HL-60 (cell line): ENCODE results near the gene ACCS.
A peak's percentile ranks its signal among the peaks of the same experiment; 100 is the strongest.

Source experiments
- DNase-seq, 2 experiments: peaks; one replicate each; pipeline ENCODE4 v3.0.0-alpha.2; 2010 to 2020; ENCODE audit warnings: low read depth in 1 of 2, low spot score in 1 of 2
- H3K27ac ChIP-seq: fragments of 250-450 bp; sonication (Bioruptor Pico); replicated peaks from 2 replicates; pipeline ENCODE4 v1.5.1; 2020; ENCODE audit warnings: mild to moderate bottlenecking, moderate library complexity
- H3K27me3 ChIP-seq: fragments of 250-450 bp; sonication (Bioruptor Pico); 2 replicates; pipeline ENCODE4 v1.5.1; 2021; ENCODE audit warnings: mild to moderate bottlenecking, moderate library complexity; ENCODE audit not compliant: insufficient read depth, poor library complexity, severe bottlenecking
- H3K4me3 ChIP-seq: replicated peaks from 2 replicates; pipeline ENCODE4 v1.5.1; 2011; ENCODE audit warnings: mild to moderate bottlenecking, control low read depth, low read length; ENCODE audit not compliant: insufficient read depth
- GABPA ChIP-seq: IDR thresholded peaks from 2 replicates; pipeline ENCODE4 v1.6.1; 2012; ENCODE audit warnings: low read depth
- POLR2AphosphoS5 ChIP-seq: IDR thresholded peaks from 2 replicates; pipeline ENCODE4 v1.6.1; 2012; ENCODE audit warnings: low read depth
- SPI1 ChIP-seq: IDR thresholded peaks from 2 replicates; pipeline ENCODE4 v1.6.1; 2012; ENCODE audit warnings: low read depth, mild to moderate bottlenecking, borderline replicate concordance
- TF ChIP-seq, protein P1 (sequence below): IDR thresholded peaks from one replicate; pipeline ENCODE4 v1.5.1; 2011; ENCODE audit warnings: low read length, control low read depth, inconsistent platforms; ENCODE audit not compliant: insufficient read depth
- TF ChIP-seq, protein P2 (sequence below): IDR thresholded peaks from 2 replicates; pipeline ENCODE4 v1.6.1; 2012; ENCODE audit warnings: low read depth; ENCODE audit not compliant: insufficient replicate concordance

The ACCS gene

DNA sequence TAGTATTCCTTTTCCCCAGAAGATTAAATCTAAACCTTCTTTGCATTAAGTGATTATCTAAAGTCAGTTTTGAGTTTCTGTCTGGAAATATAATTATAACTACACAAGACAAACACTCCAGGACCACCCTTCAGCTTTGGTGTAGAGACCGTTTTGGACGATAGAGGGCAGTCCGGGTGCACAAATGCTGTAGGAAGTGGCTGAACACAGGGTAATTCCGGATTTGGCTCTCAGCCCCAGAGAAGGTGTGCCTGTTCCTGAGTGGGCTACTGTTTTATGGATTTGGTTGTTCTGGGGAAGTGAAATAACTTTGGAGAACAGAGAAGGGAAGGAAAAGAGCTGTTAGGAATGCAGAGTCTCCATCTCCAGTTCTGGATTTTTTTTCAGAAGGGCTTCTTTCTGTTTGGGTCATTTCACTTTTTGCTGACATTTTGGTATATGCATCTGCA is 44.2 kb downstream of the ACCS start:
- Histone ChIP-seq H3K27me3 (no peaks in the 10 kb centered on the region), H3K27ac (no peak overlapping the region), H3K4me3 (no peak overlapping the region)
- DNase-seq, result peak; percentile 18 to 53
- TF ChIP-seq SPI1, result no peak
- TF ChIP-seq, protein P1, sequence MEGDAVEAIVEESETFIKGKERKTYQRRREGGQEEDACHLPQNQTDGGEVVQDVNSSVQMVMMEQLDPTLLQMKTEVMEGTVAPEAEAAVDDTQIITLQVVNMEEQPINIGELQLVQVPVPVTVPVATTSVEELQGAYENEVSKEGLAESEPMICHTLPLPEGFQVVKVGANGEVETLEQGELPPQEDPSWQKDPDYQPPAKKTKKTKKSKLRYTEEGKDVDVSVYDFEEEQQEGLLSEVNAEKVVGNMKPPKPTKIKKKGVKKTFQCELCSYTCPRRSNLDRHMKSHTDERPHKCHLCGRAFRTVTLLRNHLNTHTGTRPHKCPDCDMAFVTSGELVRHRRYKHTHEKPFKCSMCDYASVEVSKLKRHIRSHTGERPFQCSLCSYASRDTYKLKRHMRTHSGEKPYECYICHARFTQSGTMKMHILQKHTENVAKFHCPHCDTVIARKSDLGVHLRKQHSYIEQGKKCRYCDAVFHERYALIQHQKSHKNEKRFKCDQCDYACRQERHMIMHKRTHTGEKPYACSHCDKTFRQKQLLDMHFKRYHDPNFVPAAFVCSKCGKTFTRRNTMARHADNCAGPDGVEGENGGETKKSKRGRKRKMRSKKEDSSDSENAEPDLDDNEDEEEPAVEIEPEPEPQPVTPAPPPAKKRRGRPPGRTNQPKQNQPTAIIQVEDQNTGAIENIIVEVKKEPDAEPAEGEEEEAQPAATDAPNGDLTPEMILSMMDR, result peak; percentile 70

DNA sequence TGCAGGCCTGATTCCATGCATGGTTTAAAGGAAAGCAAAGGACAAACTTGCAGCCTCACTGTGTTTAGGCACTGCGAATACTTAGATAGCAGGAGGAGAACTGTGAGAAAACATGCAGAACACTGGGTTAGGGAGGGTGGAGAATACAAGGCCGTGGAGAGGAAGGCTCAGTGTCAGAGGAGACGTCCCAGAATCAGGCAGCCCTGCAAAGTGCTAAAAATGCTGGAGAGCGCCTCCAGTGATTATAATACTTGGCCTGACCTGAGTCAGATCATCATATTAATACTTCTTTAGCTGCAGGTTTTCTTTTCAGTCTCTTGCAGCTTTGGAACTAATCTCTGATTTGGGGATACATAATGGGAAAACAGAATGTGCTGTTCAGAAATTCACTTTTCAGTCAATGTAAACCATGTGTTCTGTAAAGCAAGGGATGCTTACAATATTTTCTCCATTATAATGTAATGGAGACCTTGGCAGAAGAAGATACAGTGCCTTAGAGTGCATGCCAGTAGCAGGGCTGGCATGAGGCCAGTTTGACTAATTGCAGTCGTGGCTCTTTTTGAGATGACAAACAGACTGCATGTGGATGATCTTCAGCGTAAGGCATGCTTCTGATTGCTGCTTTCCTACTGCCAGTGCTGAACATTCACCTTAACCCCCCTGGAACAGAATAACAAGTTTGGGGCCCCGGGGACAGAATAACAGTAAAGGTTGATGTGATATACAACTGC is 46.2 kb downstream of the ACCS start:
- TF ChIP-seq, protein P1, result no peak
- no peak for TF ChIP-seq SPI1
- no peak for TF ChIP-seq POLR2AphosphoS5
- TF ChIP-seq, protein P2, sequence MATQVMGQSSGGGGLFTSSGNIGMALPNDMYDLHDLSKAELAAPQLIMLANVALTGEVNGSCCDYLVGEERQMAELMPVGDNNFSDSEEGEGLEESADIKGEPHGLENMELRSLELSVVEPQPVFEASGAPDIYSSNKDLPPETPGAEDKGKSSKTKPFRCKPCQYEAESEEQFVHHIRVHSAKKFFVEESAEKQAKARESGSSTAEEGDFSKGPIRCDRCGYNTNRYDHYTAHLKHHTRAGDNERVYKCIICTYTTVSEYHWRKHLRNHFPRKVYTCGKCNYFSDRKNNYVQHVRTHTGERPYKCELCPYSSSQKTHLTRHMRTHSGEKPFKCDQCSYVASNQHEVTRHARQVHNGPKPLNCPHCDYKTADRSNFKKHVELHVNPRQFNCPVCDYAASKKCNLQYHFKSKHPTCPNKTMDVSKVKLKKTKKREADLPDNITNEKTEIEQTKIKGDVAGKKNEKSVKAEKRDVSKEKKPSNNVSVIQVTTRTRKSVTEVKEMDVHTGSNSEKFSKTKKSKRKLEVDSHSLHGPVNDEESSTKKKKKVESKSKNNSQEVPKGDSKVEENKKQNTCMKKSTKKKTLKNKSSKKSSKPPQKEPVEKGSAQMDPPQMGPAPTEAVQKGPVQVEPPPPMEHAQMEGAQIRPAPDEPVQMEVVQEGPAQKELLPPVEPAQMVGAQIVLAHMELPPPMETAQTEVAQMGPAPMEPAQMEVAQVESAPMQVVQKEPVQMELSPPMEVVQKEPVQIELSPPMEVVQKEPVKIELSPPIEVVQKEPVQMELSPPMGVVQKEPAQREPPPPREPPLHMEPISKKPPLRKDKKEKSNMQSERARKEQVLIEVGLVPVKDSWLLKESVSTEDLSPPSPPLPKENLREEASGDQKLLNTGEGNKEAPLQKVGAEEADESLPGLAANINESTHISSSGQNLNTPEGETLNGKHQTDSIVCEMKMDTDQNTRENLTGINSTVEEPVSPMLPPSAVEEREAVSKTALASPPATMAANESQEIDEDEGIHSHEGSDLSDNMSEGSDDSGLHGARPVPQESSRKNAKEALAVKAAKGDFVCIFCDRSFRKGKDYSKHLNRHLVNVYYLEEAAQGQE, result peak; percentile 71
- TF ChIP-seq GABPA, result no peak
- DNase-seq, result no peak
- H3K27me3 ChIP-seq, result no peaks in the 10 kb centered on the region
- no peak overlapping the region for H3K4me3 ChIP-seq
- no peak overlapping the region for H3K27ac ChIP-seq

DNA sequence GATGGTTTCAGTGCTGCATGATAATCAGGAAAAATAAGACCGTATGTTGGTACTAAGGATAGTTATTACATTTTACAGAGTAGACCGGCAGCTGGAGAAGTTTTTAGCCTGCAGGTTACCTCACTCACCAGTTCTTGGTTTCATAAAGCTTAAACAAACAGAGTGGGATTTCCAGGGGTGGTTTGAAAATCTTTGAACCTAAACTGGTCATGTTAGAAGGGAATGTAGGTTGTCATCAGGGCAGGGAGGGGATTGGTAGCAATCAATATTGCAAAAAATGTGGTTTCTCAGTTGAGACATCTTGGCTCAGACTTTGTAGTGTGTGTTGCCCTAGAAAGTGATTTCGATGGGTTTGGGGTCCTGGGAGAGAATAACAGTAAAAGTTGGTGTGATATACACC is 46.9 kb downstream of the ACCS start:
- TF ChIP-seq, protein P1, result no peak
- TF ChIP-seq POLR2AphosphoS5, result no peak
- TF ChIP-seq, protein P2, result no peak
- Histone ChIP-seq H3K27ac (no peak overlapping the region), H3K4me3 (no peak overlapping the region), H3K27me3 (no peaks in the 10 kb centered on the region)
- DNase-seq, result no peak

DNA sequence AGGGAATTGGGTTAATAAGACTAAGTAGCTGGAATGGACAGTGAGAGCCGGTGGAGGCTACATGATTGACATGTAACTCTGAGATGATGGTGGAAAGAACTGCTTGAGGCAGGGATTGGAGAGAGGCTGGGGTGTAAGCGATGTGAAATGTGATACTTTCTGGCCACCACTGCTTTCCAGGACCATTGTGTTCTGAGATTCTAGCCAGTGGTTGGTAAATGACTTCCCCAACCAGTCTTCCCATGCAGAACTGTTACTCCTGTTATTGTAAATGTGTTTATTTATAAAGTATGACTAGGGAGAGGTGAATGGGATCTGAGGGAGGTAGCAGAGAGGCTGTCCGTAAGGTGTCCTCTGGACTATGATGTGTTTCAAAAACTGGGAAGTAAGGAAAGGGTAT is 47.5 kb downstream of the ACCS start:
- no peak for TF ChIP-seq SPI1
- TF ChIP-seq, protein P1, result no peak
- TF ChIP-seq, protein P2, result no peak
- TF ChIP-seq GABPA, result no peak
- TF ChIP-seq POLR2AphosphoS5, result no peak
- no peaks in the 10 kb centered on the region for H3K27me3 ChIP-seq
- no peak overlapping the region for H3K4me3 ChIP-seq
- no peak overlapping the region for H3K27ac ChIP-seq
- no peak for DNase-seq
